Suprapubic skin (tissue), 3 donors: ENCODE data around the gene ZNF221.

Source experiments
- EP300 ChIP-seq: sonication (generic); formaldehyde crosslinking; IDR thresholded peaks from one replicate; pipeline ENCODE4 v1.6.1; 2017; ENCODE audit warnings: antibody characterized with exemption
- POLR2A ChIP-seq, 2 donors: fragments of 450-650 bp; IDR thresholded peaks; one replicate each; pipeline ENCODE4 v1.6.1; 2017; ENCODE audit warnings: antibody characterized with exemption in 2 of 2, mild to moderate bottlenecking in 2 of 2, moderate library complexity in 2 of 2
- TF ChIP-seq, protein P1 (sequence below), 2 donors: fragments of 200-600 bp in 1 of 2; fragments of 450-650 bp in 1 of 2; sonication (generic) in 1 of 2; IDR thresholded peaks; one replicate each; pipeline ENCODE4 v1.5.1; 2016 to 2019; ENCODE audit warnings: antibody characterized with exemption in 2 of 2, mild to moderate bottlenecking in 1 of 2, moderate library complexity in 1 of 2

DNA sequence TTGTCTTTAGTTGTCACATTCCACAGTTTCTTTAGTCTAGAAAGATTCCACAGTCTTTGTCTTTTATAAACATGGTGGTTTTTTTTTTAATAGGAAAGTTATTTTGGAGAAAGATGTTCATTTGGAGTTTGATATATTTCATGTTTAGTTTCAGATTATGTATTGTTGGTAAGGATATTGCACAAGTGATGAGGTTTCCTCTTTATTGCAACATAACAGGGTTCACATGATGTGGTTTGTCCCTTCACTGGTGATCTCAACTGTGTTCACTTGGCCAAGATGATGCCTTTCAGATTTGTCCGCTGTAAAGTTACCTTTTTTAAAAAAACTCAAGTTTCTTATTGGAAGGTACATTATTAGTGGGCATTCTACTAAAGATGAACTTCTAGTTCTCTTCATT, 54.9 kb downstream of the ZNF221 start:
- TF ChIP-seq, protein P1, sequence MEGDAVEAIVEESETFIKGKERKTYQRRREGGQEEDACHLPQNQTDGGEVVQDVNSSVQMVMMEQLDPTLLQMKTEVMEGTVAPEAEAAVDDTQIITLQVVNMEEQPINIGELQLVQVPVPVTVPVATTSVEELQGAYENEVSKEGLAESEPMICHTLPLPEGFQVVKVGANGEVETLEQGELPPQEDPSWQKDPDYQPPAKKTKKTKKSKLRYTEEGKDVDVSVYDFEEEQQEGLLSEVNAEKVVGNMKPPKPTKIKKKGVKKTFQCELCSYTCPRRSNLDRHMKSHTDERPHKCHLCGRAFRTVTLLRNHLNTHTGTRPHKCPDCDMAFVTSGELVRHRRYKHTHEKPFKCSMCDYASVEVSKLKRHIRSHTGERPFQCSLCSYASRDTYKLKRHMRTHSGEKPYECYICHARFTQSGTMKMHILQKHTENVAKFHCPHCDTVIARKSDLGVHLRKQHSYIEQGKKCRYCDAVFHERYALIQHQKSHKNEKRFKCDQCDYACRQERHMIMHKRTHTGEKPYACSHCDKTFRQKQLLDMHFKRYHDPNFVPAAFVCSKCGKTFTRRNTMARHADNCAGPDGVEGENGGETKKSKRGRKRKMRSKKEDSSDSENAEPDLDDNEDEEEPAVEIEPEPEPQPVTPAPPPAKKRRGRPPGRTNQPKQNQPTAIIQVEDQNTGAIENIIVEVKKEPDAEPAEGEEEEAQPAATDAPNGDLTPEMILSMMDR (IDR thresholded peaks at IDR 0.05), result no peak
- TF ChIP-seq EP300, result no peak
- TF ChIP-seq POLR2A (IDR thresholded peaks at IDR 0.05), result no peak
